HS-5 (cell line): ENCODE measurements around the gene TBC1D22B.
A peak's percentile ranks its signal among the peaks of the same experiment; 100 is the strongest.

Experiments used
- DNase-seq: peaks from one replicate; pipeline ENCODE4 v3.0.0-alpha.2; 2012; ENCODE audit warnings: low read depth

The TBC1D22B gene, protein sequence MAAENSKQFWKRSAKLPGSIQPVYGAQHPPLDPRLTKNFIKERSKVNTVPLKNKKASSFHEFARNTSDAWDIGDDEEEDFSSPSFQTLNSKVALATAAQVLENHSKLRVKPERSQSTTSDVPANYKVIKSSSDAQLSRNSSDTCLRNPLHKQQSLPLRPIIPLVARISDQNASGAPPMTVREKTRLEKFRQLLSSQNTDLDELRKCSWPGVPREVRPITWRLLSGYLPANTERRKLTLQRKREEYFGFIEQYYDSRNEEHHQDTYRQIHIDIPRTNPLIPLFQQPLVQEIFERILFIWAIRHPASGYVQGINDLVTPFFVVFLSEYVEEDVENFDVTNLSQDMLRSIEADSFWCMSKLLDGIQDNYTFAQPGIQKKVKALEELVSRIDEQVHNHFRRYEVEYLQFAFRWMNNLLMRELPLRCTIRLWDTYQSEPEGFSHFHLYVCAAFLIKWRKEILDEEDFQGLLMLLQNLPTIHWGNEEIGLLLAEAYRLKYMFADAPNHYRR

GRCh38 chr6:37257634-37258404 lies at the start of gene TBC1D22B, which contains the start of gene TMEM217:
Gene TBC1D22B, plus strand, starts transcription at chr6:37257772. Its CDS starts 146 bp downstream, at chr6:37257918.
Gene TMEM217, minus strand, starts transcription at chr6:37258144. Its CDS starts 39,114 bp downstream, at chr6:37219030.
- DNase-seq, result peak; percentile 67

GRCh38 chr6:37207903-37208456 lies 49.6 kb upstream of the TBC1D22B start:
- DNase-seq, result peak; percentile 46

DNA sequence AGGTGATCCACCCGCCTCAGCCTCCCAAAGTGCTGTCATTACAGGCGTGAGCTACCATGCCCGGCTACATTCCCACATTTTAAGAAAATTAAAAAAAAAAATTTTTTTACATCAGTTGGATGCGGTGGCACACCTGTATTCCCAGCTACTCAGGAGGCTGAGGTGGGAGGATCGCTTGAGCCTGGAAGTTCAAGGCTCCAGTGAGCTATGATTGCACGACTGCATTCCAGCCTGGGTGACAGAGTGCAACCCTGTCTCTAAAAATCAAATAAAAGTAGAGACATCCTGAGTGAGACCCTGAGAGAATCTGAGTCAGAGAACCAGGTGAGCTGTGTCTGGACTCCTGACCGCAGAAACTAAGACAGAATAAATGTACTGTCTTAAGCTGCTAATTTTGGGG lies 48.8 kb upstream of the TBC1D22B start:
- DNase-seq, result no peak

DNA sequence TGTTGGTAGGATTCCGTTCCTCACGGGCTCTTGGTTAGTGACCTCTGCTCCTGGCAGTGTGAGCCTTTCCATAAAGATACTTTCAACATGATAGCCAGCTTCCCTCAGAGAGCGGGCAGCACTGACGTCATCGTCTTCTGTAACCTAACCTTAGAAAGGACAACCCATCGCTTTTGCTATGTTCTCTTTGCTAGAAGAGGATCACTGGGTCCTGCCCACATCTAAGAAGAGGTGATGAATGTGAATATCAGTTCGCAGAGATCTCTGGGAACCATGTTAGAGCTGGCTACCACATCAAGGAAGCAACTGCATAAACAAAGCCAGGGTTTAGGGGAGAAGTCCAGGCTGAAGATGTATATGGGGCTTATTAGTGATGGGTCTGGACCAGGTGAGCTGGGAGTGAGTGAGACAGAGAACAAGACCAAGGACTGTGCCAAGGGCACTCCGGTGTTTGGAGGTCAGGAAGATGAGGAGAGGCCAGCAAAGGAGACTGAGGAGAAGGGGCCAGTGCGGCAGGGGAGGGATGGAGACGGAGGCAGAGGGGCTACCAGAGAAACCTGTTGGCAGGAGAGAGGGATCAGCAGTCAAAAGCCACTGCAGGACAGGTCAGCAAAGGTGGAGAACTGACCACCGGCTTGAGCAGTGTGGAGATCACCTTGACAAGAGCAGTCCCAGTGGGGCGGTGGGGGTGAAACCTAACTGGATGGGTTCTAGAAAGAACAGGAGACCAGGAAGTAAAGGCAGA lies 47.9 kb upstream of the TBC1D22B start:
- DNase-seq, result no peak

GRCh38 chr6:37210313-37210968 lies 47.1 kb upstream of the TBC1D22B start:
- peak; percentile 49 for DNase-seq

- no peak for DNase-seq
These were observed 45.3 kb upstream of the TBC1D22B start for GRCh38 chr6:37212268-37212667.

- no peak for DNase-seq
These were observed 39.5 kb upstream of the TBC1D22B start for GRCh38 chr6:37218061-37218460.

DNA sequence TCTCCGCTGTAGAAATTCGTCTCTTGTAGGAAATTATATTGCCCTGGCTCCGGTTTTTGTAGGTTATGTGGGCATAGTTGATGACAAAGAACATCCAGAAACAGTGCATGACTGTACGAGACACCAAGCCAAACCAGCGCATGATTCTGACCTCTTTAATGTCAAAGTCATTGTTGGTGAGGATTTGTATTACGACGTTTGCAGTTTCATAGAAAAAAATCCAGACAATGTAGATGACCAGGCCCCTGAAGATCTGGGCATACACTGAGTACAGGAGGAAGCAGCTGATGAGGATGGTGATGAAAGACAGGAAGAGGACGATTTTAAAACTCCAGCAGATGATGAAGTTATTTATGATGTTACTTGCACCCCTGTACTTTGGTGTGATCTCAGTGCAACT lies 39.1 kb upstream of the TBC1D22B start:
- DNase-seq, result no peak

DNA sequence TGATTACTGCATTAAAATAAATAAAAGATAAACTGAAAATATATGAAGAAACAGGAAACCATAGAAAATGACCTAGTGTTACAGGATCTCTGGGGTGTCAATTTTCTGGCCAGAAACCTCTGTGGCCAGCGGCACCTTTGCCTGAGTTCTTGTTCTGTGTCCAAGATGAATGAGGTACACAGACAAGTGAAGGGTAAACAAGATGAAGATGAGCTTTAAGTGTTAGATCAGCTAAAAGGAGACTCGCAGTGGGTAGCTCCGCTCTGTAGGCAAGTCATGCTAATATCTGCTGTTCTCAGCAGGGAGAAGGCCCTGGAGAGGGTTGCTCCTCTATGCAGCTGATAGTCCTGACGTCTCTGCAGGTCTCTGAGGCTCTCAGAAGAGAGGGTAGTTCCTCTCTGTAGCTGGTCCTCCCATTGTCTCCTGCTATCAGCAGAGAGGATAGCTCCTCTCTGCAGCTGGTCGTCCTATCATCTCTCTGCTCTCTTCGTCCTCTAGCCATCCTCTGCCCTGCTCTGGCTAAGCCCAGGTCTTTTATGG lies 35.9 kb upstream of the TBC1D22B start:
- no peak for DNase-seq

DNA sequence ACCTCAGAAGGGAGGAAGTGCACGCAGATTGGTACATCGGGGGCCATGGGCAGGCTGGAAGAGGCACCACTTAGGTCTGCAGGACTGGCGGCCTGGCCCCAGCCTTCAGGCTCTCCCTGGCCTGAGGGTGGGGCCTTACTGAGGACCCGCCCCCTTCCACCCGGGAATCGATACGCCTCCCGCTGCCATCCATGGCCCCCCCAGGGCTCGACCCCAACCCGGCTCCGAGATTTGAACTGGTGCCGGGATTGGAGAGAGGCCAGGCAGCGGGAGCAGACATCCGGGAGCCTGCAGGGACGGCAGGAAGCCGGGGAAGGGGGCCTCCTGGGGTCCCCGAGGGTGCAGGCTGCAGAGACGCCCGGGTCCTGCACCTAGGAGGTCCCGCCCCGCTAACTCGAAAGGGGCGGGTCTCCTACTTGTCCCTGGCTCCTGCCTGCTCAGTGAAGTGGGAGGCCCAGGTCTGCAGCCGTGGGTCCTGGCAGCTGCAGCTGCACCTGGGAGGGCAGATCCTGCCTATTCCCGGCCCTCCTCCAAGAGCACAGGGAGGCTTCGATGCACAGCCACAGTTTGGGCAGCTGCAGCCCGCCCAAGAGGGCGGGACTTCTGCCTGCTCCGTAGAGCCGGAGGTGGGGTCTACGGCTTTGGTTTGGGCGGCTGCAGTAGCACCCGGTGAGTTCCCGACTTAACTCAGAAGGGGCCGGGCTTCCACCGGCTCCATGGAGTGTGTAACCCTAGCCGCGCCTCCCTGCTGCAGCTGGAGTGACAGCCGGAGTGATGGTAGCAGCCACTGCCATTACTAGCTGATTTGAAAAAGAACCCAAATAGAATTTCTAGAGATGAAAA lies 35.2 kb upstream of the TBC1D22B start:
- peak; percentile 60 for DNase-seq

DNA sequence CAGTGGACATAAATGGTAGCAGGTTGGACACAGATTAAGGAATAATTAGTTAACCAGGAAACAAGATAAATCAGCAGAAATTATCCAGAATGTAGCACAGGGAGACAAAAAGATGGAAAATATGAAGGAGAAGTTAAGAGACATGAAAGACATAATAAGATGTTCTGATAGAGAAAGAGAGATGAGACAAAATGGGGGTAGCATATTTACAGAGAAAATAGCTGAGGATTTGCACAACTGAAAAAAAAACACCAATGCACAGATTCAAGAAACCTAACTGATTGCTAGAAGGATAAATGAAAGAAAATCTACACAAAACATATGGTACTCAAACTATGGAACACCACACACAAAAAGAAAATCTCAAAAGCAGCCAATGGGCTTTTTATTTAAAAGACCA lies 34.6 kb upstream of the TBC1D22B start:
- DNase-seq, result no peak

GRCh38 chr6:37225350-37226169 lies 32.0 kb upstream of the TBC1D22B start:
- DNase-seq, result no peak

DNA sequence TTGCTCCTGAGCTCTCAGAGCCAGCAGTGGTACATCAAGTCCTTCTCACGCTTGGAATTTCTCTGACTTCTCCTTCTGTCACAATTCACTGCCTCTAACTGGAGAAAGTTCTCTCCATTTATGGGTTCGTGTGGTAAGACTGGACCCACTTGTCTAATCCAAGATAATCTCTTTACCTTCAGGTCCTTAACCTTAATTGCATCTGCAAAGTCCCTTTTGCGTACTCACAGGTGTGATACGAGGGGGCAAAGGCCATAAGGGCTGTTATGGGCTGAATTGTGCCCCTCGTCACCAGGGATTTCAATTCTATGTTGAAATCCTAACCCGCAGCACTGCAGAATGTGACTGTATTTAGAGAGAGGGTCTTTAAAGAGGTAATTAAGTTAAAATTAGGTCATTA lies 27.5 kb upstream of the TBC1D22B start:
- no peak for DNase-seq

GRCh38 chr6:37232430-37233017 lies 25.0 kb upstream of the TBC1D22B start:
- DNase-seq, result no peak

- no peak for DNase-seq
These were observed 24.0 kb upstream of the TBC1D22B start for GRCh38 chr6:37233541-37233940.

- no peak for DNase-seq
These were observed 20.7 kb upstream of the TBC1D22B start for GRCh38 chr6:37236921-37237320.

- DNase-seq, result no peak
These were observed 19.8 kb upstream of the TBC1D22B start for GRCh38 chr6:37237789-37238188.

- DNase-seq, result no peak
These were observed 19.2 kb upstream of the TBC1D22B start for GRCh38 chr6:37238381-37238780.

- no peak for DNase-seq
These were observed 18.0 kb upstream of the TBC1D22B start for GRCh38 chr6:37239526-37239925.
